HG03108 (cell line): Measurements from ENCODE around the gene KCNJ4.

Experiments
- ATAC-seq: cut with Tn5 transposase; IDR thresholded peaks from one replicate; pipeline ENCODE4 v1.9.1; 2021; ENCODE audit warnings: moderate library complexity; ENCODE audit not compliant: unreplicated experiment

Gene KCNJ4

GRCh38 chr22:38435010-38435409 is 20.0 kb downstream of the KCNJ4 start:
- ATAC-seq = no peak

- ATAC-seq = no peak
Observed at GRCh38 chr22:38433871-38434270, 21.1 kb downstream of the KCNJ4 start.

GRCh38 chr22:38432264-38432663 is 22.7 kb downstream of the KCNJ4 start:
- no peak for ATAC-seq

GRCh38 chr22:38431266-38432010 is 23.6 kb downstream of the KCNJ4 start:
- ATAC-seq = no peak

- no peak for ATAC-seq
Observed at GRCh38 chr22:38429499-38430068, 25.4 kb downstream of the KCNJ4 start.

- ATAC-seq = no peak
Observed at GRCh38 chr22:38428714-38429113, 26.3 kb downstream of the KCNJ4 start.

GRCh38 chr22:38427940-38428339 is 27.1 kb downstream of the KCNJ4 start:
- no peak for ATAC-seq

GRCh38 chr22:38427465-38427864 is 27.5 kb downstream of the KCNJ4 start:
- no peak for ATAC-seq

- ATAC-seq = no peak
Observed at GRCh38 chr22:38426628-38427027, 28.4 kb downstream of the KCNJ4 start.

GRCh38 chr22:38424525-38425080 is 30.4 kb downstream of the KCNJ4 start:
- ATAC-seq = no peak

GRCh38 chr22:38423512-38424503 is 31.2 kb downstream of the KCNJ4 start:
- ATAC-seq = no peak

- ATAC-seq = no peak
Observed at GRCh38 chr22:38422611-38423511, 32.1 kb downstream of the KCNJ4 start.

- ATAC-seq = no peak
Observed at GRCh38 chr22:38420734-38421133, 34.3 kb downstream of the KCNJ4 start.

GRCh38 chr22:38419858-38420160 is 35.2 kb downstream of the KCNJ4 start:
- ATAC-seq = no peak

- no peak for ATAC-seq
Observed at GRCh38 chr22:38419121-38419857, 35.7 kb downstream of the KCNJ4 start.

- ATAC-seq = no peak
Observed at GRCh38 chr22:38418589-38418988, 36.4 kb downstream of the KCNJ4 start.

GRCh38 chr22:38417252-38418060 is 37.5 kb downstream of the KCNJ4 start:
- ATAC-seq = no peak

- no peak for ATAC-seq
Observed at GRCh38 chr22:38416621-38417251, 38.3 kb downstream of the KCNJ4 start.
